CD8-positive, alpha-beta memory T cell (primary cell): ENCODE results near the gene SSH2. TPM values are rescaled to one million over a fixed set of nuclear protein-coding genes. Genes with fewer than 3 reads are reported as not detected.
A peak's percentile ranks its signal among the peaks of the same experiment; 100 is the strongest.

Experiments used
- CTCF ChIA-PET: fragments of 350-600 bp; sonication (Branson Sonifier 250); formaldehyde crosslinking; loops from one replicate; lab custom pipeline; 2021; ENCODE audit warnings: antibody characterized with exemption; lab: Charles Lee
- POLR2A ChIA-PET: fragments of 350-600 bp; sonication (Branson Sonifier 250); formaldehyde crosslinking; loops from one replicate; lab custom pipeline; 2021; ENCODE audit warnings: antibody characterized with exemption; lab: Charles Lee
- DNase-seq, 5 donors: peaks; one replicate each; pipeline versions ENCODE4 v3.0.0 to v3.0.0-alpha.2; 2020 to 2022; ENCODE audit warnings: mixed read lengths in 1 of 5
- H3K27ac ChIP-seq: one replicate; pipeline ENCODE4 v1.7.0; 2013; ENCODE audit warnings: low read depth, mild to moderate bottlenecking, low read length, moderate library complexity
- H3K27me3 ChIP-seq: 2 replicates; pipeline ENCODE4 v1.7.0; 2013; ENCODE audit warnings: low read length, mild to moderate bottlenecking; ENCODE audit not compliant: insufficient read depth, poor library complexity, severe bottlenecking
- H3K36me3 ChIP-seq: 2 replicates; pipeline ENCODE4 v1.7.0; 2013; ENCODE audit warnings: mild to moderate bottlenecking, low read length, moderate library complexity; ENCODE audit not compliant: insufficient read depth
- H3K4me1 ChIP-seq: 2 replicates; pipeline ENCODE4 v1.7.0; 2013; ENCODE audit warnings: mild to moderate bottlenecking, low read length, moderate library complexity; ENCODE audit not compliant: insufficient read depth
- H3K4me3 ChIP-seq: 2 replicates; pipeline ENCODE4 v1.7.0; 2013; ENCODE audit warnings: mild to moderate bottlenecking, low read length
- H3K9me3 ChIP-seq: 2 replicates; pipeline ENCODE4 v1.7.0; 2013; ENCODE audit warnings: mild to moderate bottlenecking, low read length
- H3K27ac Mint-ChIP-seq, 8 donors: one replicate each; pipeline ENCODE4 v1.8.0; 2020 to 2021; ENCODE audit warnings: mixed read lengths in 8 of 8, mild to moderate bottlenecking in 6 of 8, inconsistent platforms in 3 of 8, moderate library complexity in 3 of 8
- H3K27me3 Mint-ChIP-seq, 2 donors: one replicate each; pipeline ENCODE4 v1.8.0; 2020 to 2021; ENCODE audit warnings: mixed read lengths in 2 of 2, mild to moderate bottlenecking in 1 of 2, moderate library complexity in 1 of 2
- H3K36me3 Mint-ChIP-seq, 3 donors: one replicate each; pipeline ENCODE4 v1.8.0; 2020 to 2021; ENCODE audit warnings: mixed read lengths in 3 of 3, inconsistent platforms in 1 of 3, mild to moderate bottlenecking in 1 of 3
- H3K4me1 Mint-ChIP-seq, 3 donors: one replicate each; pipeline ENCODE4 v1.8.0; 2020 to 2021; ENCODE audit warnings: mixed read lengths in 3 of 3, inconsistent platforms in 1 of 3, mild to moderate bottlenecking in 1 of 3
- H3K4me3 Mint-ChIP-seq, 7 donors: one replicate each; pipeline ENCODE4 v1.8.0; 2020 to 2021; ENCODE audit warnings: mixed read lengths in 7 of 7, mild to moderate bottlenecking in 6 of 7, moderate library complexity in 4 of 7, inconsistent platforms in 2 of 7
- H3K9me3 Mint-ChIP-seq, 5 donors: one replicate each; pipeline ENCODE4 v1.8.0; 2020 to 2022; ENCODE audit warnings: mixed read lengths in 5 of 5, mild to moderate bottlenecking in 3 of 5, moderate library complexity in 2 of 5, inconsistent platforms in 1 of 5
- polyA plus RNA-seq: library from polyadenylated mRNA; unstranded; fragments of 300-500 nt; fragmentation: Illumina TruSeq; gene quantifications from one replicate; pipeline ENCODE4 v1.2.3, GENCODE V29; 2021
- total RNA-seq, 2 experiments: library from RNA; stranded (reverse); gene quantifications; one replicate each; pipeline ENCODE4 v1.2.3, GENCODE V29; 2021

Gene SSH2
- total and polyA plus RNA-seq, 3 experiments from 2014 or later = 28.1 to 35.9 (median 32.1) TPM

DNA sequence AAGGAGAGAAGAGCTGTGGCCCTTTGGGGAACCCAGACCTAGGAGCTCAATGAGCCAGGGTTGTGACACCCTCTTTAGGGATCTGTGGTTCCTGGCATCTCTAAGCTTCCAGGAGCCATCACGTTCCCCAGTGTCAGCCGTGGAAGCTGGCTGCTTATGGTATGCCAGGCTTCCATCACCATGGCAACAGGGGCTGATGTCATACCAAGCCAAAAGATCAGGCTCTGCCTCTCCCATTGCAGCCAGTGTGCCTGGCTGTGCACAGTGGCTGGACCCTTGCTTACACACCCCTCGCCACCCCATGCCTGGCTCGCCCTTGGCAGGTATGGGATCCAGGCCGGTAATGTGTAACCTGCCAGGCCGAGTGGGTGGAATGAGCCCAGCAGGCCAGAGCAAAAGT lies 91.1 kb downstream of the SSH2 start:
- H3K9me3 ChIP-seq = no peaks in the 10 kb centered on the region
- no peak for DNase-seq
- no peaks in the 10 kb centered on the region for H3K4me1 ChIP-seq
- Mint-ChIP-seq H3K27ac (no peak overlapping the region), H3K36me3 (peaks cover 0 to 12% (median 6%) of the 10 kb centered on the region in 3 donors), H3K9me3 (no peaks in the 10 kb centered on the region), H3K4me3 (no peak overlapping the region), H3K4me1 (no peaks in the 10 kb centered on the region), H3K27me3 (no peaks in the 10 kb centered on the region)
- H3K27ac ChIP-seq = no peak overlapping the region
- H3K4me3 ChIP-seq = no peak overlapping the region
- ChIA-PET CTCF (interaction anchor here (0.7 kb wide), 1 partner anchor 32 kb away, joined by 4 read pairs; no protein-coding TSS in a partner anchor), POLR2A (no interaction called here)
- H3K36me3 ChIP-seq = no peaks in the 10 kb centered on the region
- no peaks in the 10 kb centered on the region for H3K27me3 ChIP-seq

- H3K4me3 Mint-ChIP-seq = no peak overlapping the region
- peaks cover 0 to 7% (median 4%) of the 10 kb centered on the region in 3 donors for H3K36me3 Mint-ChIP-seq
- no peaks in the 10 kb centered on the region for H3K9me3 ChIP-seq
- no peak overlapping the region for H3K4me3 ChIP-seq
- no peaks in the 10 kb centered on the region for H3K4me1 Mint-ChIP-seq
- no peaks in the 10 kb centered on the region for H3K36me3 ChIP-seq
- DNase-seq = no peak
- POLR2A ChIA-PET = no interaction called here
- no peak overlapping the region for H3K27ac ChIP-seq
- H3K4me1 ChIP-seq = no peaks in the 10 kb centered on the region
- H3K27me3 Mint-ChIP-seq = no peaks in the 10 kb centered on the region
- no peaks in the 10 kb centered on the region for H3K9me3 Mint-ChIP-seq
- H3K27ac Mint-ChIP-seq = no peak overlapping the region
- no peaks in the 10 kb centered on the region for H3K27me3 ChIP-seq
- CTCF ChIA-PET = no interaction called here
Observed at GRCh38 chr17:29837531-29837930, 92.5 kb downstream of the SSH2 start.

DNA sequence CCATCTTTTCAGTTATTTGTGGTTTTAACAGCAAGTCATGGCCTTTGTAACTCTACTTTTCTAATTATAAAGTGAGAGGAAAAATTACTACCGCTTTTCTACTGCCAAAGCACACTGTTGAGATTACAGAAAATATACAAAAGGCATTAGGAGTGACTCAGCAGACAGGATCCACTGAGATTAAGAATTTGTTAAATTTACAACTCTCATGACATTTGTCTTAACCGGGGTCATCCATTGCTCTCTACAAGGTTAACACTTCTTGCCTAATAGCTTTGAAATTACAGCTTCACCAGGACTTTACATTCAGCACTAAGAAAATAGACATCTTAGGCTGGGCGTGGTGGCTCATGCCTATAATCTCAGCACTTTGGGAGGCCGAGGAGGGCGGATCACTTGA lies 93.4 kb downstream of the SSH2 start:
- Mint-ChIP-seq H3K9me3 (no peaks in the 10 kb centered on the region), H3K27ac (no peak overlapping the region), H3K27me3 (no peaks in the 10 kb centered on the region), H3K36me3 (peaks cover 0 to 7% (median 4%) of the 10 kb centered on the region in 3 donors), H3K4me3 (no peak overlapping the region), H3K4me1 (no peaks in the 10 kb centered on the region)
- H3K9me3 ChIP-seq = no peaks in the 10 kb centered on the region
- no peaks in the 10 kb centered on the region for H3K27me3 ChIP-seq
- H3K4me3 ChIP-seq = no peak overlapping the region
- ChIA-PET CTCF (no interaction called here), POLR2A (no interaction called here)
- H3K4me1 ChIP-seq = no peaks in the 10 kb centered on the region
- no peak overlapping the region for H3K27ac ChIP-seq
- DNase-seq = no peak
- H3K36me3 ChIP-seq = no peaks in the 10 kb centered on the region

- Histone ChIP-seq H3K4me3 (no peak overlapping the region), H3K27me3 (no peaks in the 10 kb centered on the region), H3K36me3 (no peaks in the 10 kb centered on the region), H3K9me3 (no peaks in the 10 kb centered on the region), H3K27ac (no peak overlapping the region), H3K4me1 (no peaks in the 10 kb centered on the region)
- POLR2A ChIA-PET = no interaction called here
- H3K36me3 Mint-ChIP-seq = peaks cover 0 to 4% (median 2%) of the 10 kb centered on the region in 3 donors
- no peak for DNase-seq
- no peak overlapping the region for H3K27ac Mint-ChIP-seq
- CTCF ChIA-PET = interaction anchor here (0.5 kb wide), 1 partner anchor 17 kb away, joined by 3 read pairs; no protein-coding TSS in a partner anchor
- H3K9me3 Mint-ChIP-seq = no peaks in the 10 kb centered on the region
- H3K4me1 Mint-ChIP-seq = peaks cover 0 to under 1% (median 0%) of the 10 kb centered on the region in 3 donors
- no peaks in the 10 kb centered on the region for H3K27me3 Mint-ChIP-seq
- no peak overlapping the region for H3K4me3 Mint-ChIP-seq
Observed at GRCh38 chr17:29835435-29836351, 94.3 kb downstream of the SSH2 start.

DNA sequence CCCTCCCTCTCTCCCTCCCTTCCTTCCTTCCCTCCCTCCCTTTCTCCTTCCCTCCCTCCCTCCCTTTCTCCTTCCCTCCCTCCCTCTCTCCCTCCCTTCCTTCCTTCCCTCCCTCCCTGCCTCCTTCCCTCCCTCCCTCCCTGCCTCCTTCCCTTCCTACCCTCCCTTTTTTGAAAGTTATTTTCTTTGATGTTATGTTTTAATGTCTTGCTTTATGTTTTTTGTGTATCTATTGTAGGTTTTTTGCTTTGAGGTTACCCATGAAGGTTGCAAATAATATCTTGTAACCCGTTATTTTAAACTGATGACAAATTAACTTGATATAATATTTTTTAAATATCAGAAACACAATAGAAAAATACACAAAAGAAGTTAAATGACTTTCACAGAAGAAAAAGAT lies 96.2 kb downstream of the SSH2 start:
- H3K36me3 Mint-ChIP-seq = peaks cover 0 to 2% (median 0%) of the 10 kb centered on the region in 3 donors
- Histone ChIP-seq H3K4me3 (no peak overlapping the region), H3K27ac (no peak overlapping the region), H3K4me1 (peaks cover 6% of the 10 kb centered on the region), H3K36me3 (no peaks in the 10 kb centered on the region), H3K9me3 (no peaks in the 10 kb centered on the region), H3K27me3 (no peaks in the 10 kb centered on the region)
- DNase-seq = no peak
- no peaks in the 10 kb centered on the region for H3K27me3 Mint-ChIP-seq
- no peaks in the 10 kb centered on the region for H3K9me3 Mint-ChIP-seq
- no peak overlapping the region for H3K27ac Mint-ChIP-seq
- H3K4me1 Mint-ChIP-seq = peaks cover 3 to 6% (median 6%) of the 10 kb centered on the region in 3 donors
- ChIA-PET CTCF (no interaction called here), POLR2A (no interaction called here)
- H3K4me3 Mint-ChIP-seq = no peak overlapping the region

DNA sequence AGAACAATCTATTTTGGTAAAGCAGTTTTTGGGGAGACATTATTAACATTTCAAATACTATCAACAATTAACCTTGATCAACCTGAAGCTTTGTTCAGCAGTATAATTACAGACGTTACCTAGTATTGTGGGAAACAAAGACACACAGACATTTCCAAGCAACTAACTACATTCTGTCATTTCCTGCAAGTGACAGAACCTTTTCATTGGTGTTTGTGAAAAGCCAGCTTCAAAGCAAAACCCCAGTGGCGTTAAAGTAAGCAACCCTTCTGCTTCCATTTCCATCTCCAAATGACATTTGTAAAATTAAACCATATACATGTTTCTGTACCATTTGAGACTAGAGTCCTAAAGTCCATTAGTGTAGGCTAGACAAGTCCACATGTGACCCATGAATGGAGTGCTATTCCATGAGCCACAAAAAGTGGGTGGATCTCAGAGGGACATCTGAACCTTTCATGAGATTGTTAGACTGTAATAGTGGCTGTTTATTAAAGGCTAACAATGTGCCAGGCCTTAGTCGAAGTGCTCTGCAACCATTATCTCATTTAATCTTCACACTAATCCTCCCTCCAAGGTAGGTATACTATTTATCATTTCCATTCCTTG lies 101.2 kb downstream of the SSH2 start:
- H3K9me3 Mint-ChIP-seq = no peaks in the 10 kb centered on the region
- Histone ChIP-seq H3K27me3 (no peaks in the 10 kb centered on the region), H3K9me3 (no peaks in the 10 kb centered on the region), H3K27ac (no peak overlapping the region), H3K4me1 (peaks cover 6% of the 10 kb centered on the region), H3K4me3 (no peak overlapping the region), H3K36me3 (no peaks in the 10 kb centered on the region)
- DNase-seq = peak in 1 of 5 donors; percentile 42
- H3K27ac Mint-ChIP-seq = peak overlapping the region in 2 of 8 donors; percentile 45 to 54
- ChIA-PET CTCF (no interaction called here), POLR2A (no interaction called here)
- H3K36me3 Mint-ChIP-seq = peaks cover 0 to 4% (median 0%) of the 10 kb centered on the region in 3 donors
- H3K4me1 Mint-ChIP-seq = peaks cover 9 to 25% (median 22%) of the 10 kb centered on the region in 3 donors
- no peak overlapping the region for H3K4me3 Mint-ChIP-seq
- no peaks in the 10 kb centered on the region for H3K27me3 Mint-ChIP-seq

DNA sequence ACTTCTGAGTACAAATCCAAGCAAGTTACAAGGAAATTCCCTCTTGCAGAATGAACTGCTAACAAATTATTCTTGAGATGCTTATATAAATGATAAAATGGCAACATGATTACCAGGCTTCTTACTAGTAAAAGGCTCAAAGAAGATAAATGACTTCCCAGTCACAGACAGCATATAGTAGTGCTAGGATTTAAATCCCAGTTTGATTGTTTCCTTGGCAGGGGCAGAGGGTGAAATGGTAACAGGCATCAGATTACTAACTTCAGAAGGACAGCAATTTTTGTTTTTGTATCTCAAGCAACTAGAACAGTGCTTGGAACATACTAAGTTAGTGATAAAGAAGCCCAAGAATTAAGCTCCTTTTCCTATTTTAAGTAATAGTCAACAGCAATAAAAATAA lies 102.8 kb downstream of the SSH2 start:
- Histone ChIP-seq H3K27ac (no peak overlapping the region), H3K27me3 (no peaks in the 10 kb centered on the region), H3K9me3 (no peaks in the 10 kb centered on the region), H3K36me3 (no peaks in the 10 kb centered on the region), H3K4me1 (peaks cover 6% of the 10 kb centered on the region), H3K4me3 (no peak overlapping the region)
- Mint-ChIP-seq H3K4me1 (peaks cover 9 to 25% (median 22%) of the 10 kb centered on the region in 3 donors), H3K9me3 (no peaks in the 10 kb centered on the region), H3K4me3 (no peak overlapping the region), H3K36me3 (peaks cover 0 to 4% (median 0%) of the 10 kb centered on the region in 3 donors), H3K27ac (no peak overlapping the region), H3K27me3 (no peaks in the 10 kb centered on the region)
- ChIA-PET POLR2A (no interaction called here), CTCF (interaction anchor here (2.7 kb wide), 1 partner anchor 20 kb away, joined by 8 read pairs; no protein-coding TSS in a partner anchor)
- DNase-seq = no peak
